Esophagus muscularis mucosa (tissue), 3 donors: Measurements from ENCODE around the gene UPF2.

Experiments
- EP300 ChIP-seq: sonication (generic); formaldehyde crosslinking; IDR thresholded peaks from one replicate; pipeline ENCODE4 v1.6.1; 2017; ENCODE audit warnings: antibody characterized with exemption
- TF ChIP-seq, protein P1 (sequence below), 3 experiments: fragments of 200-600 bp in 2 of 3; fragments of 450-650 bp in 1 of 3; sonication (generic) in 2 of 3; IDR thresholded peaks; one replicate each; pipeline ENCODE4 v1.5.1; 2017 to 2019; ENCODE audit warnings: antibody characterized with exemption in 3 of 3, mild to moderate bottlenecking in 2 of 3, moderate library complexity in 1 of 3

DNA sequence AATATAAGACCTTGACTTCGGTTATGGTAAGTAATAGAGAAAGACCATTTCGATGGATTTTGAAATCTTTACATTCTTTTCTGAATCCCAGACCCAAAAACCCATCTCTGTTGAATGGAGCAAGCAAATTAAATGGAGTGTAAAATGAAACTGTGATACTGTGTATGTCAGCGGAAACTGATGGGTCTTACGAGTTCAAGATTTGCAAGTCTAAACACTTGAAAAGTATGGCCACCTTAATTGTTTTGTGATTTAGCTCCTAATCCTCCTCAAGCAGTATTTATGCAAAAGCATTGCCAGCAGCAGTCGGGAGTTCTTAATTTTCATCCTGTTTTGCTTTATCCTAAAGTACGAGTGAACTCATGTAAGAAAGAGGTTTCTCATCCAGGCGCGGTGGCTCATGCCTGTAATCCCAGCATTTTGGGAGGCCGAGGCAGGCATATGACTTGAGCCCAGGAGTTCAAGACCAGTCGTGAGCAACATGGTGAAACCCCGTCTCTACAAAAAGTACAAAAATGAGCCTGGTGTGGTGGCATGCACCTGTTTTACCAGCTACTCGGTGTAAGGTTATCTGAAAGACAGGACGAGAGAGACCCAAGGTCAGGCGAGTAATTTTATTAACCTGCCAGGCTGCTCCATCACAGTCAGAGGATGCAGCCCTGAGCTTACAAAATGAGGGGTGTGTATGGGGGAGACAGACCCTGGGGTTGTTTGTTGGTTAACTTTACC, 20.3 kb upstream of the UPF2 start:
- TF ChIP-seq EP300 = no peak
- TF ChIP-seq, protein P1, sequence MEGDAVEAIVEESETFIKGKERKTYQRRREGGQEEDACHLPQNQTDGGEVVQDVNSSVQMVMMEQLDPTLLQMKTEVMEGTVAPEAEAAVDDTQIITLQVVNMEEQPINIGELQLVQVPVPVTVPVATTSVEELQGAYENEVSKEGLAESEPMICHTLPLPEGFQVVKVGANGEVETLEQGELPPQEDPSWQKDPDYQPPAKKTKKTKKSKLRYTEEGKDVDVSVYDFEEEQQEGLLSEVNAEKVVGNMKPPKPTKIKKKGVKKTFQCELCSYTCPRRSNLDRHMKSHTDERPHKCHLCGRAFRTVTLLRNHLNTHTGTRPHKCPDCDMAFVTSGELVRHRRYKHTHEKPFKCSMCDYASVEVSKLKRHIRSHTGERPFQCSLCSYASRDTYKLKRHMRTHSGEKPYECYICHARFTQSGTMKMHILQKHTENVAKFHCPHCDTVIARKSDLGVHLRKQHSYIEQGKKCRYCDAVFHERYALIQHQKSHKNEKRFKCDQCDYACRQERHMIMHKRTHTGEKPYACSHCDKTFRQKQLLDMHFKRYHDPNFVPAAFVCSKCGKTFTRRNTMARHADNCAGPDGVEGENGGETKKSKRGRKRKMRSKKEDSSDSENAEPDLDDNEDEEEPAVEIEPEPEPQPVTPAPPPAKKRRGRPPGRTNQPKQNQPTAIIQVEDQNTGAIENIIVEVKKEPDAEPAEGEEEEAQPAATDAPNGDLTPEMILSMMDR (IDR thresholded peaks at IDR 0.05) = no peak
